ENCODE measurements around the gene ZNF385C. TPM values are rescaled to one million over a fixed set of nuclear protein-coding genes. Genes with fewer than 3 reads are reported as not detected.
A peak's percentile ranks its signal among the peaks of the same experiment; 100 is the strongest.

Gene ZNF385C
- total and polyA plus RNA-seq, 7 experiments from 2014 or later = 0.15 to 0.45 (median 0.23) TPM; not detected in 3

DNA sequence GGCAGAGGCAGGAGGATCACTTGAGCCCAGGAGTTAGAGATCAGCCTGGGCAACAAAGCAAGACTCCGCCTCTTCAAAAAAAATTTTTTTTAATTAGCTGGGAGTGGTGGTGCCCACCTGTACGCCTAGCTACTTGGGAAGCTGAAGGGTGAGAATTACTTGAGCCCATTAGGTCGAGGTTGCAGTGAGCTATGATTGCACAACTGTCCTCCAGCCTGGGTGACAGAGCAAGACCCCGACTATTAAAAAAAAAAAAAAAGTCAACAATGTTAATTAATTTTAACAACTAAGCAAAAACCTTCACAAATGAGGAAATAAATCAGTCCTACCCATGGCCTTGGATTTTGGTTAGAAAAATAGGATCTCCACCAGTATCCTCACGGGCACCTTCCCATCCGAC is 8.9 kb upstream of the ZNF385C start:
- Histone ChIP-seq H3K9me3 (ENCODE audit: control insufficient read depth in 2 of 3, low read length in 3 of 3) (no peaks in the 10 kb centered on the region), H3K4me1 (ENCODE audit: control insufficient read depth in 2 of 2, insufficient read depth in 2 of 2, low read length in 2 of 2) (peaks cover 5 to 32% of the 10 kb centered on the region in 2 donors), H3K27me3 (ENCODE audit: control insufficient read depth in 2 of 2, insufficient read depth in 2 of 2, low read length in 2 of 2) (no peaks in the 10 kb centered on the region), H3K36me3 (ENCODE audit: control insufficient read depth in 2 of 3, insufficient read depth in 3 of 3, low read length in 3 of 3) (peaks cover 0 to 41% (median 3%) of the 10 kb centered on the region in 3 experiments), H3K4me3 (ENCODE audit: low read length) (no peak overlapping the region), H3K27ac (ENCODE audit: low read depth, low read length) (peak overlapping the region; percentile 32)
- intact Hi-C loops (cut with micrococcal nuclease) = loop anchor here (1.0 to 2.0 kb wide), 3 partner anchors 14 to 74 kb away; partner anchors contain the start of genes KAT2A (in 1 of the 2) and KCNH4 (in 1 of the 2)
- Mint-ChIP-seq H3K9me3 (peaks cover 0 to 2% (median 0%) of the 10 kb centered on the region in 11 donors), H3K4me3 (peak overlapping the region in 7 of 10 donors; percentile 36 to 78 (median 67)), H3K27ac (peak overlapping the region in 2 of 9 donors; percentile 28 to 66), H3K27me3 (no peaks in the 10 kb centered on the region), H3K4me1 (peaks cover 12 to 44% (median 41%) of the 10 kb centered on the region in 7 donors), H3K36me3 (peaks cover 0 to 32% (median 15%) of the 10 kb centered on the region in 5 donors)
- no peak for DNase-seq
- no peak for ATAC-seq
- ChIA-PET CTCF (interaction anchor here (0.7 to 1.7 kb wide), 2 partner anchors 80 to 84 kb away, joined by 3 to 5 read pairs; no protein-coding TSS in a partner anchor), POLR2A (interaction anchor here (0.7 to 1.2 kb wide), 3 partner anchors 9 to 24 kb away, joined by 3 to 4 read pairs (median 4); partner anchors contain the start of gene ZNF385C)

GRCh38 chr17:42106009-42106408 is 7.7 kb upstream of the ZNF385C start:
- Histone ChIP-seq H3K4me1 (ENCODE audit: control insufficient read depth in 2 of 2, insufficient read depth in 2 of 2, low read length in 2 of 2) (peaks cover 0 to 21% of the 10 kb centered on the region in 2 donors), H3K27me3 (ENCODE audit: control insufficient read depth in 2 of 2, insufficient read depth in 2 of 2, low read length in 2 of 2) (no peaks in the 10 kb centered on the region), H3K36me3 (ENCODE audit: control insufficient read depth in 2 of 3, insufficient read depth in 3 of 3, low read length in 3 of 3) (peaks cover 0 to 41% (median 3%) of the 10 kb centered on the region in 3 experiments), H3K4me3 (ENCODE audit: low read length) (no peak overlapping the region), H3K9me3 (ENCODE audit: control insufficient read depth in 2 of 3, low read length in 3 of 3) (no peaks in the 10 kb centered on the region), H3K27ac (ENCODE audit: low read depth, low read length) (no peak overlapping the region)
- POLR2A ChIA-PET = no interaction called here
- Mint-ChIP-seq H3K4me1 (peaks cover 12 to 33% (median 30%) of the 10 kb centered on the region in 7 donors), H3K4me3 (peak overlapping the region in 1 of 10 donors; percentile 3), H3K27ac (peak overlapping the region in 2 of 9 donors; percentile 45 to 47), H3K27me3 (no peaks in the 10 kb centered on the region), H3K9me3 (peaks cover 0 to 2% (median 0%) of the 10 kb centered on the region in 11 donors), H3K36me3 (peaks cover 0 to 33% (median 15%) of the 10 kb centered on the region in 5 donors)
- CTCF ChIA-PET = interaction anchor here (1.0 kb wide), 1 partner anchor 12 kb away, joined by 4 read pairs; no protein-coding TSS in a partner anchor
- intact Hi-C loops (cut with micrococcal nuclease) = loop anchor here (2.0 kb wide), 2 partner anchors 15 to 75 kb away; partner anchors contain the start of genes KAT2A (in 1 of the 2) and KCNH4 (in 1 of the 2)
- ATAC-seq (no peak), DNase-seq (no peak)

GRCh38 chr17:42104264-42104663 is 6.0 kb upstream of the ZNF385C start:
- H3K4me3 Mint-ChIP-seq = no peak overlapping the region
- ATAC-seq = no peak
- Histone ChIP-seq H3K4me3 (ENCODE audit: low read length) (no peak overlapping the region), H3K27ac (ENCODE audit: low read depth, low read length) (no peak overlapping the region), H3K4me1 (ENCODE audit: control insufficient read depth in 2 of 2, insufficient read depth in 2 of 2, low read length in 2 of 2) (peaks cover 0 to 10% of the 10 kb centered on the region in 2 donors), H3K36me3 (ENCODE audit: control insufficient read depth in 2 of 3, insufficient read depth in 3 of 3, low read length in 3 of 3) (peaks cover 0 to 40% (median 3%) of the 10 kb centered on the region in 3 experiments), H3K9me3 (ENCODE audit: control insufficient read depth in 2 of 3, low read length in 3 of 3) (no peaks in the 10 kb centered on the region), H3K27me3 (ENCODE audit: control insufficient read depth in 2 of 2, insufficient read depth in 2 of 2, low read length in 2 of 2) (no peaks in the 10 kb centered on the region)
- POLR2A ChIA-PET = interaction anchor here (1.1 to 1.7 kb wide), 2 partner anchors 8 to 138 kb away, joined by 4 to 5 read pairs; partner anchors contain the start of genes CNP and DHX58
- H3K36me3 Mint-ChIP-seq = peaks cover 0 to 23% (median 9%) of the 10 kb centered on the region in 5 donors
- CTCF ChIA-PET = interaction anchor here (0.6 to 1.2 kb wide), 3 partner anchors 9 to 37 kb away, joined by 3 to 4 read pairs (median 4); no protein-coding TSS in a partner anchor
- H3K27ac Mint-ChIP-seq = no peak overlapping the region
- intact Hi-C loops (cut with micrococcal nuclease) = loop anchor here in 1 of 2 donors (5.0 kb wide), 1 partner anchor 37 kb away; no protein-coding TSS in a partner anchor
- no peak for DNase-seq
- no peaks in the 10 kb centered on the region for H3K9me3 Mint-ChIP-seq
- no peaks in the 10 kb centered on the region for H3K27me3 Mint-ChIP-seq
- peaks cover 0 to 19% (median 18%) of the 10 kb centered on the region in 7 donors for H3K4me1 Mint-ChIP-seq

DNA sequence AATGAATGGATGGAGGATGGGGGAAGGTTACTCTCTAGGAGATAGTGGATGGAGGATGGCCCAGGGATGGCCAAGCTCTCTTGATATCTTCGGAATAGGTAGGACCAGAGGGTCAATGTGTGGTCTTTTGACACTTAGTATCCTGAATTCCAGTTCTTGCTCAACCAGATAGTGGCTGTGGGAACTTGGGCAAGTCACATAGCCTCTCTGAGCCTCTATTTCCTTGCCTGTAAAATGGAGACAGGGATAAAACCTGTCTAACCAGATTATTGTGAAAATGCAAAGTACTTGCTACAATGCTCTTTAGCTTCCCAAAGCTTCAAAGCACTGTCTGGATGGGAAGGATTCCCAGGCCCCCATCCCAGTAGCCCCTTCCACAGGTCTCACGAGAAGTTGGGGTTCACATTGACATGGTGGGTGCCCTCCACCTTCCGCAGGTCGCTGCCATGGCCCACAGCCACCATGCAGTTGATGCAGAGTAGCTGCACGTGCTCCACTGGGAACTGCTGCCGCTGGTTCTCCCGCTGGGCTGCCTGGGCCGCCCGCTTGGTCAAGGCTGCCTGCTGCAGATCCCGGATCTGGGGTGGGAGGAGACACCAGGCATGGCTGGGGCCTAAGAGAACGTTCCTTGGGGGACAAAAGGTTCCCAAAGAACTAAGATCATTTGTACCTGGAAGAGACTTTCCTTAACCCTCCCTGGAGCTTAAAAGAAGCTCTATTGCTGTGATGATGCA is 5.1 kb upstream of the ZNF385C start:
- Mint-ChIP-seq H3K27me3 (no peaks in the 10 kb centered on the region), H3K4me3 (no peak overlapping the region), H3K27ac (no peak overlapping the region), H3K36me3 (peaks cover 0 to 18% (median 3%) of the 10 kb centered on the region in 5 donors), H3K4me1 (peaks cover 0 to 15% (median 10%) of the 10 kb centered on the region in 7 donors), H3K9me3 (no peaks in the 10 kb centered on the region)
- Histone ChIP-seq H3K4me3 (ENCODE audit: low read length) (no peak overlapping the region), H3K27me3 (ENCODE audit: control insufficient read depth in 2 of 2, insufficient read depth in 2 of 2, low read length in 2 of 2) (no peaks in the 10 kb centered on the region), H3K36me3 (ENCODE audit: control insufficient read depth in 2 of 3, insufficient read depth in 3 of 3, low read length in 3 of 3) (peaks cover 0 to 32% (median 3%) of the 10 kb centered on the region in 3 experiments), H3K27ac (ENCODE audit: low read depth, low read length) (no peak overlapping the region), H3K4me1 (ENCODE audit: control insufficient read depth in 2 of 2, insufficient read depth in 2 of 2, low read length in 2 of 2) (peaks cover 0 to 10% of the 10 kb centered on the region in 2 donors), H3K9me3 (ENCODE audit: control insufficient read depth in 2 of 3, low read length in 3 of 3) (no peaks in the 10 kb centered on the region)
- ATAC-seq (no peak), DNase-seq (no peak)
- intact Hi-C loops (cut with micrococcal nuclease) = loop anchor here in 1 of 2 donors (5.0 kb wide), 1 partner anchor 36 kb away; no protein-coding TSS in a partner anchor
- POLR2A ChIA-PET = interaction anchor here (1.1 to 1.7 kb wide), 2 partner anchors 9 to 137 kb away, joined by 4 to 5 read pairs; partner anchors contain the start of genes CNP and DHX58
- CTCF ChIA-PET = interaction anchor here (0.6 to 2.3 kb wide), 4 partner anchors 10 to 193 kb away, joined by 3 to 7 read pairs (median 4); partner anchors contain the start of gene DHX58

GRCh38 chr17:42101513-42102292 is 3.4 kb upstream of the ZNF385C start:
- CTCF ChIA-PET = interaction anchor here (0.6 to 2.3 kb wide), 4 partner anchors 12 to 140 kb away, joined by 3 to 7 read pairs (median 5); partner anchors contain the start of gene DHX58
- Mint-ChIP-seq H3K4me3 (no peak overlapping the region), H3K27ac (no peak overlapping the region), H3K36me3 (peaks cover 0 to 16% (median 0%) of the 10 kb centered on the region in 5 donors), H3K9me3 (no peaks in the 10 kb centered on the region), H3K27me3 (peaks cover 0 to 15% (median 9%) of the 10 kb centered on the region in 5 donors), H3K4me1 (peaks cover 0 to 12% (median 10%) of the 10 kb centered on the region in 7 donors)
- peak; percentile 72 for ATAC-seq
- POLR2A ChIA-PET = interaction anchor here (2.3 kb wide), 1 partner anchor 11 kb away, joined by 11 read pairs; the partner anchor contains the start of gene DHX58
- H3K27me3 ChIP-seq (ENCODE audit: control insufficient read depth in 2 of 2, insufficient read depth in 2 of 2, low read length in 2 of 2) = no peaks in the 10 kb centered on the region
- no peaks in the 10 kb centered on the region for H3K9me3 ChIP-seq (ENCODE audit: control insufficient read depth in 2 of 3, low read length in 3 of 3)
- no peak overlapping the region for H3K27ac ChIP-seq (ENCODE audit: low read depth, low read length)
- no peak overlapping the region for H3K4me3 ChIP-seq (ENCODE audit: low read length)
- H3K4me1 ChIP-seq (ENCODE audit: control insufficient read depth in 2 of 2, insufficient read depth in 2 of 2, low read length in 2 of 2) = peaks cover 6 to 8% of the 10 kb centered on the region in 2 donors
- DNase-seq = peak in 7 of 9 donors; percentile 34 to 77 (median 44)
- peaks cover 0 to 28% (median 0%) of the 10 kb centered on the region in 3 experiments for H3K36me3 ChIP-seq (ENCODE audit: control insufficient read depth in 2 of 3, insufficient read depth in 3 of 3, low read length in 3 of 3)
- intact Hi-C loops (cut with micrococcal nuclease) = loop anchor here (1.0 to 5.0 kb wide), 2 partner anchors 34 kb away; no protein-coding TSS in a partner anchor

Data from naive thymus-derived CD4-positive, alpha-beta T cell (primary cell).